GM19025 (cell line): ENCODE measurements around the gene SND1.

Source experiments
- ATAC-seq: cut with Tn5 transposase; IDR thresholded peaks from one replicate; pipeline ENCODE4 v1.9.1; 2021; ENCODE audit warnings: mild to moderate bottlenecking, low read depth, moderate library complexity; ENCODE audit not compliant: unreplicated experiment

Gene SND1

GRCh38 chr7:127884066-127884559, 232.1 kb downstream of the SND1 start:
- ATAC-seq = no peak

- ATAC-seq = no peak
Measured at GRCh38 chr7:127885222-127885772, 233.3 kb downstream of the SND1 start.

DNA sequence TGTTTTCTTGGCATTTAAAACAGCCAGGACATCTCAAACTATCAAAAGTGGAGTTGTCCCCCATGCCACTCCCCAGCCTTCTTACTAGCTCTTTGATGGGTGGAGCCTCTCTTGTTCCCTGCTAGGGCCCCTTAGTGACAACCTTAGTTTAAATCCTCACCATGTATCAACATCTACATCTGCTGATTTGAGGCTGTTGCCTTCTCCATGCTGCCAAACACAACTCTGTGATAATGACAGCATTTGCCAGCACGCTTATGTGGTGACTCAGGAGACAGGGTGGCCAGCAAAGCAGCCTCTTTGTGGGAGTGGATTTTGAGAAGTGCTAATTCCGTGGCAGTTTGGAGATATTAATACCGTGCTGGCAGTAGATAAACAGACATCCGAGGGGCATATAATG, 233.8 kb downstream of the SND1 start:
- ATAC-seq = no peak

DNA sequence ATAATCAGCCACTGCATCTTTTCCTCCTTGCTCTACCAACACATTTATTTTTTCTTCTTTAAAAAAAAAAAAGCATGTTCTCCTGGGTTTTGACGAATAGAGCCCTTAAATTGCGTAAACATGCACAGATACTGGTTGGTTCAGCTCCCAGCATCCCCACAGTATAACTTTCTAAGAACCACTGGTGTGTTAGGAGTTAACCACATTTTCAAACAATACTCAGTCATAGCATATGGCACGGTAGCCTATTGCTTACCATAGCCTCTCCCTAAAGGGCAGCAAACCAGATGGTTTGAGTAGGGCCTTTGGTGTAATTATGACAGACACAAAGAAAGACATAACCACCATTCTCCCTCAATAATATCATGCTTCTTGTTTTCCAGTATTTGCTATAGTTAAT, 234.3 kb downstream of the SND1 start:
- ATAC-seq = no peak

- ATAC-seq = no peak
Measured at GRCh38 chr7:127887096-127887495, 235.1 kb downstream of the SND1 start.

GRCh38 chr7:127887631-127888030, 235.6 kb downstream of the SND1 start:
- no peak for ATAC-seq

DNA sequence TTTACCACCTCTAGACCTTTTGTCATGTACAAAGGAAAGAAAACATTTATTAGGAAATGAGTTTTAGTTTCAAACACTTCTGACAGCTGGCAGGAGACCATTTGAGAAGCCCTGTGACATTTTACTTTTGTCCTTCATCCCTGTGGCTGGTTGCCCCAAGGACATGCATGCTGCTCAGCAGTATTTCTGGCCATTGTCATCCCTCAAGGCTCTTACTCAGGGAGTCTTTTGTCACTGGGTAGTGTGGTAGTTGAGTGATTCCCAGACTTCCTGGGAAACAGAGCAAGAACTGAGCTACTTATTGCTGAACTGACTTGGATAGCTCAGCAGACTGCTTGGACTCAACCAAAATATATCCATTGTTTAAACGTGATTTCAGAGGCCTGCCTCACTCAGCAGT, 236.4 kb downstream of the SND1 start:
- no peak for ATAC-seq

DNA sequence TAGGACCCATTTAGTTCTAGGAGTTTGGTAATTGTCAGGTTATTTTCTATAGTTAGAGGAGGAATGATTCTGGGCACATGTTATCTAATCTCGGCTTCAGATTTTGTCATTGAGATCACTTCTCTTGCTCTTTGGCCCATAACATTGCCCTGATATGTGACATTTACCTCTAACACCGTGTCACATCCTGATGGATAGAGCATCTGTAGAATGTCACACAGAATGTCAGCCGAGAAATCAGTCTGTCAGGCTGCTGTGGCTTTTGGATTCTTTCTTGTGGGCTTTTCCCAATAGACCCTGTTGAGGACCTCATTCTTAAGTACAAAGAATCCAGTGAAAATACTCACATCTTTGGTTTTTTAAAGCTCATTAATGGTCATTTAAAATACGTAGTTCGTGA, 236.8 kb downstream of the SND1 start:
- ATAC-seq = no peak

DNA sequence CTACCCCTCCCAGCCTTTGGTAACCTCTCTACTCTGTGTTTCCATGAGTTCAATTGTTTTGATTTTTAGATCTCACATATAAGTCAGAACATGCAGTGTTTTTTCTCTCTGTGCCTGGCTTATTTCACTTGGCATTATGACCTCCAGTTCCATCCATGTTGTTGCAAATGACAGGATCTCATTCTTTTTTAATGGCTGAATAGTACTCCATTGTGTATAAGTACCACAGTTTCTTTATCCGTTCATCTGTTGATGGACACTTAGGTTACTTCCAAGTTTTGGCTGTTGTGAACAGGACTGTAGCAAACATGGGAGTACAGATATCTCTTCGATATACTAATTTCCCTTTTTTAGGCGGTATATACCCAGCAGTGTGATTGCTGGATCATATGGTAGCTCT, 237.7 kb downstream of the SND1 start:
- ATAC-seq = no peak

GRCh38 chr7:127890726-127891125, 238.7 kb downstream of the SND1 start:
- no peak for ATAC-seq

DNA sequence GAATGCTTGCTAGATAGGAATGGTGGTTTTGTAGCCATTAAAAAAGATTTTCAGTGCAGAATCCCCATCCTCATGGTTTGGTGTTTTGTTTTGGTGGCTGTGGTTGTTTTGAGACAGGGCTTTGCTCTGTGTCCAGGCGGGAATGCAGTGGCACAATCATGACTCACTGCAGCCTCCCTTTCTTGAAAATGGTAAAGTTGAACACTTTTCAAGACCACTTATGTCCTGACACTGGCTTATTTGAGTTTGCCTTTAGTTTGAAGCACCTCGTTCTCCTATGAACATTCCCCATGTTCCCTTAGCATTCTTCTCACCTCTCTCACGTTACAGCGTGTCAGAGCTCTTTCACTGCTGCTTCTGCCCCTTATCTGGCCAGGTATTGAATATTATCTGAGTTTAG, 239.2 kb downstream of the SND1 start:
- no peak for ATAC-seq

GRCh38 chr7:127891854-127892438, 240.0 kb downstream of the SND1 start:
- ATAC-seq = no peak

DNA sequence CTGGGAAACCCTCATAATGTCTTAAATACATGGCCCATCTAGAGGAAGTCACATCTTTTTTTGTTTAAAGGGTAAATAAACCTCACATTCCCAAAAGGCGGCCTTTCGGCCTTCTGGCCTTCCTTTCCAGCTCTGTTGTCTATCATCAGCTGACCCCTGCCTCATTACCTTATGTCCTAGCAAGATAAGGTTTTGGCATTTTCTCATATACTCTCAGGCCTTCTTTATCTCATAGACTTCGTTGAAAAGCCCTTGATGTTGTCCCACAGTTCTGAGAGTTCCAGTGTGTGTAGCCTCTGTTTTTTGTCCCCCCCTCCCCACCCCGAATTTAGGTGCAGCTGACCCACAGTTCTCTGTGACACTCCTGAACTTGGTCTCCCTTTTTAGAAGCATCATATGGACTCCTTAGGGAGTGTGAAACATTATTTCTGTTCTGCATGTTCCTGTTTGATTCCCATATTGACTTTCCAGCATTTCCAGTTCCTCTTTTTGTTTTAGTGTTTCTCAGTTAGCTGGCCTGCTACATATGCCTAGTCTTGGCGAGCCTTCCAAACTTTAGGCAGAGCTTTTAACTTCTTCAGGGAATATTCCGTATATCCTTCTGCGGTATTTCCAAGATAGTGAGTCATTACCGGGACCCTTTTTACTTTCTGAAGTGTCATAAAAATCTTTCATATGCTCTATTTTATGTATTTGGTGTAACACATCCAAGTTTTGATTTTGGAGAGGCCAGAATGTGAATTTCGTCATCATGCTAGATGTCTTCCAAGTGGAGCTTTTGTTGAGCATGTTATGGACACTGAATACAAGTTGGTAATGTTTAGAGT, 240.7 kb downstream of the SND1 start:
- ATAC-seq = no peak

DNA sequence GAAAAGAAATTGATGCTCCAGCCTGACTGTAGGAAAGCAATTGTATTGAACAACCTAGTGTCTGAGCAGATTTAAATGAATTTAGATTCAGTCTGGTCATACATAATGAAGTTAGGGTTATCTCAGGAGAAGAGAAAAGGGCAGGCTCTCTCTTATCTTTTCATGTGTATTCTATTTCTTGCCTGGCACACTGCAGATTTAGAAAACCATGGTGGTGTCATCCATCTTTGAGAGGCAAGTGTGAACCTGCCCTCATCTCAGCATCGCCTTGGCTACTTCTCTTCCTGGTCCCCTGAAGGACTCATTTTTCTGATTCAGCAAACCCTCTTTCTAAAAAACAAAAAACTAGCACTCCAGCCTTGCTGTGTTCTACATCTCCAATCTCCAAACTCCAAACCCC, 241.6 kb downstream of the SND1 start:
- ATAC-seq = no peak

- ATAC-seq = no peak
Measured at GRCh38 chr7:127894588-127894987, 242.6 kb downstream of the SND1 start.

DNA sequence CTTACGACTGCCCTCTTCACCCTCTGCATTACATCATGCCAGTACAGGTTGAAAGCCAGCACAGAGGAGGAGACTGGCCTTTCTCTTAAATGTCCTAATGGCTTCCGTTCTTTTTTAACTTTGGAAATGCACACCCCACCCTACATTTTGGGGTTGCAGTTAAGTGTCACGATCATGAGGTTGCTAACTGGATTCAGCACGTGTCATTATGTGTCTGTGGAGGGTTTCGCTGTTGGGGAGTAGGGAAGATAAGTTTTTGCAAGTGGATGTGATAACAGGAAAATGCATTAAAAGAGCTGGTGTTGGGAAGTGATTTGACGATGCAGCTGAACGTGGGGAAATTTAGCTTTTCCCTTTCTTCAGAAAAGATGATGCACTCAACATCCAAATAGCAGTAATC, 243.4 kb downstream of the SND1 start:
- no peak for ATAC-seq

DNA sequence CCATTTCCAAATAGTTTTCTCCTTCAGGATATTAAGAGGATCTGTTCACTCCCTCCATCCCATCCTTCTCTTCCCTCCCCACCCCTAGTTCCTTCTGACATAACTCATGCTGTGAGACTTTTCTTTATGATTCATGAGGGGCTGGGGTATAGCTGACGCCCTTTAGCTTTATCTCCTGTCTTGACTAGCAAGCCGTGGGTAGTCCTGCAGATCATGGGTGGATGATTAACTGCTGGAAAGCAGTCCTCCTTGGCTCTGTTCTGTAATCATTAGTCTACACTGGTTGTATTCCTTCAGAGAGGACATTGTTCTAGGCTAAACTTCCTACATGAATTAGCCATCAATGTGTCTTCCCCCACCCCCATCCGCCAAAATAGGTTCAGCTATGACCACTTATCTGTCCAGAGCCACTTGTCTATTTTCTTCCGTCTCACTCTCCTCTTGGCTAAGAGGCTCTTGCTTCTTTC, 243.9 kb downstream of the SND1 start:
- no peak for ATAC-seq

GRCh38 chr7:127896659-127897058, 244.7 kb downstream of the SND1 start:
- ATAC-seq = no peak

DNA sequence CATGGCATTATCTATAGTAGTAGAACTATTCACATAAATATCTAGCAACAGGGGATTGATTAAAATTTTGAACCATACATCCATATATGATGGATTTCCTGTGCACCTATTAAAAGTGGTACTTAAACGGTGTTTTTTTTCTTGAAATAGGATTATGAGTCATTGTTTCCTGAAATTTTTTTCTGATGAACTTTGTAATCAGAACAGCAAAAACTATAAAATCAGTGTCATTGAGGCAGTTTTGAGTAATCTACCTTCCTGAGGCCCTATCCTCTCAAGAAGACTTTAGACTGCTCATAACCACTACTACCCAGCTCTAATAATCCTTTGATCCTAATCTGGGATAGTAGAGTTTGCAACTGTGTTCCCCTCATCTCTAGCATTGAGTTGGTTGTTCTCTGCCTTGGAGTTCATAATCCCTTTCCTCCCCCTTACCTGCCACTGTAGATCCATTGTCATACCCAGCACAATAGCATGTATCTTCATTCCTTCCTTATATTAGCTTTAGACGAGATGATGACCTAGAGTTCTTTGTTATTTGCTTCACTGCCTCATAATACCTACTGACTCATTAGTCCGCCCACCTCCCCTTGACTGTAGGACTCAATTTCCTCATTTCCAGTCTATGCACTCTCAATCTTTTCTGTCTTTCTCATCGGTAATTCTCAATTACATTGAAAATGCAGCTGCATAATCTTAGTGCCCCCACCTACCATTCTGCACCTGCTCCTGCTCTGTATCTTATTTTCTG, 245.9 kb downstream of the SND1 start:
- ATAC-seq = no peak

DNA sequence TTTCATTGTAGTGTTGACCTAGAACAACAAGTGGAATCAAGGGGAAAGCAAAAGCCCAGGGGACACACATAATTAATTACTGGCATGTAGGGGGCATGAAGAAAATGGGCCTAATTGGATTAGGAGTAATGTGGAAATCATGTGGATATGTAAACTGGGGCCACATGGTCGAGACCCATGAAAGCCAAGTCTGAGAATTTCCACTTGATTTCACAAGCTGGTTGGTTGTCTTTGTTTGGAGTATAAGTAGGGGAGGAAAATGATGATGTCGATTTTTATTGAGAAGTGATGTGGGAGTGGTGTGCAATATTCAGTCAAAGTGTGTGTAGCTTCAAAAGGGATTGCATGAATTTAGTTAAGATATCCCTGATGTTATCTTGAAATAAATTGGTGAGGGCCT, 247.4 kb downstream of the SND1 start:
- no peak for ATAC-seq

DNA sequence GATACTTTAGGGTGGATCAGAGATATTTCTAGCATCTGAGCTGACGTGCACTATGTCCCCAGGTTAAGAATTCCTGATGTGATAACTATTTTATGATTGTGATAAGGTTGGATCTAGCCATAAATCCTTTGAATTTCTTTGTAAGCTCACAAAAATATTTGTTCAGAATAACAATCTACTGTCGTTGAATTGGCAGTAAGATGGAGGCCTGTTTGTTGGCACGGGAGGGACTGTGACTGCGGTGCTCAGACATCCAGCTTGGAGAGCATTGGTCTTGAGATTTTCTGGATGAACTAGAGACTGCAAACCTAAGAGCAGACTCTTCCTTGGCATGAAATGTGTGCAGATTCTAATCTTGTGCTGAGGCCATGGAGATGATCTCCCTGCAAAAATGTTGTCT, 248.1 kb downstream of the SND1 start:
- no peak for ATAC-seq
